Liver (tissue), 3 donors: ENCODE results near the gene KRTAP12-4.

Experiments
- GABPA ChIP-seq, 2 donors: IDR thresholded peaks in 1 of 2; conservative IDR thresholded peaks in 1 of 2; 2 replicates each; pipeline ENCODE4 v1.6.1; 2016; ENCODE audit warnings: antibody characterized with exemption in 2 of 2, mild to moderate bottlenecking in 1 of 2, moderate library complexity in 1 of 2
- JUND ChIP-seq, 2 donors: IDR thresholded peaks; 2 replicates each; pipeline ENCODE4 v1.6.1; 2016; ENCODE audit warnings: antibody characterized with exemption in 2 of 2
- RXRA ChIP-seq, 2 donors: IDR thresholded peaks; 2 replicates each; pipeline ENCODE4 v1.6.1; 2017 to 2018; ENCODE audit warnings: antibody characterized with exemption in 2 of 2, mild to moderate bottlenecking in 1 of 2
- SP1 ChIP-seq: IDR thresholded peaks from 2 replicates; pipeline ENCODE4 v1.6.1; 2018; ENCODE audit warnings: antibody characterized with exemption, mild to moderate bottlenecking
- TAF1 ChIP-seq: conservative IDR thresholded peaks from 2 replicates; pipeline ENCODE4 v1.6.1; 2016; ENCODE audit warnings: antibody characterized with exemption, mild to moderate bottlenecking
- TF ChIP-seq, protein P1 (sequence below): fragments of 150-350 bp; IDR thresholded peaks from 2 replicates; pipeline ENCODE4 v1.5.1; 2017; ENCODE audit warnings: improper control_type of control experiment, low read depth, low read length; ENCODE audit not compliant: missing input control
- TF ChIP-seq, protein P2 (sequence below): IDR thresholded peaks from 2 replicates; pipeline ENCODE4 v1.6.1; 2016; ENCODE audit warnings: antibody characterized with exemption
- donor health status: healthy.
- donor health status: healthy.

DNA sequence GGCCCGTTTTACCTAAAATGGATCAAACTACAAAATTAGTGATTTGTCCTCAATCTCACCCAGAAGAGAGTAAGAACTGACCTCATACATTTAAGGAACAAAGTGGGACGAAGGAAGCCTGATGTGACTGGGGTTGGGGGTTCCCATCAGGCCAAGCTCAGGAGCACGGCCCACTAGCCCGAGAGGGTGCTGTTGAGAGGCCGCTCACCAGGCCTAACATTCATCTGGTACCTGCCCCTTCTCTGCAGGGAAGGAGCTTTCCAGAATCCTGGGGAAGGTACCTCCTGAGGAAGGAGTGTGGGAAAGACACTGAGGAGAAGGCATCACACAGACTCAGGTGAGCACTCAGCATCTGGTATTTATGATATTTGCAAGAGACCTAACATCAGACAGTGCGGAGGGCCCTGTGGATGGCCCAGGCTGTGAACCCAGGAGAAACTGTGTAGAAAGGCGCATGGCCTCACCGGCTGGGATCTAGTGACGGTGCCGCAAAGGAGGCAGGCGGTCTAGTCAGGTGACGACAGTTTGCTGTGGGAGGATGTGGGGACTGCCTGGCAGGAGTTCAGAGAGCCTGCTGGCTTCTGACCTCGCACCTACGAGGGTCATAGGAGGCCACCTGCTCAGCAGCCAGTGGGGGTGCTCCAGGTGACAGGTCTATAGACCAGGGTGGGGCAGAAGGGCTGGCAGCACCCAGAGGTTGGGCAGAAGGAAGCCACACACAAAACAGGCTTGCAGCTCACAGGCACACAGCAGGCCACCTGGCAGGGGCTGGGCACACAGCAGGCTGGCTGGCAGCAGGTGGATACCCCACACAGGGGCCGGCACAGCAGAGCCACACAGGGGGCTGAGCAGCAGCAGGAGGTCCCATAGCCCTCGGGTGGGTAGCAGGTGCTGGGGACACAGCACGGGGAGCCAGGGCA, 543 bp downstream of the KRTAP12-4 start:
- TF ChIP-seq, protein P1, sequence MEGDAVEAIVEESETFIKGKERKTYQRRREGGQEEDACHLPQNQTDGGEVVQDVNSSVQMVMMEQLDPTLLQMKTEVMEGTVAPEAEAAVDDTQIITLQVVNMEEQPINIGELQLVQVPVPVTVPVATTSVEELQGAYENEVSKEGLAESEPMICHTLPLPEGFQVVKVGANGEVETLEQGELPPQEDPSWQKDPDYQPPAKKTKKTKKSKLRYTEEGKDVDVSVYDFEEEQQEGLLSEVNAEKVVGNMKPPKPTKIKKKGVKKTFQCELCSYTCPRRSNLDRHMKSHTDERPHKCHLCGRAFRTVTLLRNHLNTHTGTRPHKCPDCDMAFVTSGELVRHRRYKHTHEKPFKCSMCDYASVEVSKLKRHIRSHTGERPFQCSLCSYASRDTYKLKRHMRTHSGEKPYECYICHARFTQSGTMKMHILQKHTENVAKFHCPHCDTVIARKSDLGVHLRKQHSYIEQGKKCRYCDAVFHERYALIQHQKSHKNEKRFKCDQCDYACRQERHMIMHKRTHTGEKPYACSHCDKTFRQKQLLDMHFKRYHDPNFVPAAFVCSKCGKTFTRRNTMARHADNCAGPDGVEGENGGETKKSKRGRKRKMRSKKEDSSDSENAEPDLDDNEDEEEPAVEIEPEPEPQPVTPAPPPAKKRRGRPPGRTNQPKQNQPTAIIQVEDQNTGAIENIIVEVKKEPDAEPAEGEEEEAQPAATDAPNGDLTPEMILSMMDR: no peak
- TF ChIP-seq TAF1: no peak
- no peak for TF ChIP-seq JUND (IDR thresholded peaks at IDR 0.05)
- TF ChIP-seq, protein P2, sequence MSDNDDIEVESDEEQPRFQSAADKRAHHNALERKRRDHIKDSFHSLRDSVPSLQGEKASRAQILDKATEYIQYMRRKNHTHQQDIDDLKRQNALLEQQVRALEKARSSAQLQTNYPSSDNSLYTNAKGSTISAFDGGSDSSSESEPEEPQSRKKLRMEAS: no peak
- no peak for TF ChIP-seq SP1
- no peak for TF ChIP-seq GABPA (IDR thresholded peaks at IDR 0.05 in 1 of 2, conservative IDR thresholded peaks at IDR 0.05 in 1 of 2)
- TF ChIP-seq RXRA (IDR thresholded peaks at IDR 0.05): no peak
